Measurements from ENCODE around the gene PSMC3.
A peak's percentile ranks its signal among the peaks of the same experiment; 100 is the strongest.

Gene PSMC3

DNA sequence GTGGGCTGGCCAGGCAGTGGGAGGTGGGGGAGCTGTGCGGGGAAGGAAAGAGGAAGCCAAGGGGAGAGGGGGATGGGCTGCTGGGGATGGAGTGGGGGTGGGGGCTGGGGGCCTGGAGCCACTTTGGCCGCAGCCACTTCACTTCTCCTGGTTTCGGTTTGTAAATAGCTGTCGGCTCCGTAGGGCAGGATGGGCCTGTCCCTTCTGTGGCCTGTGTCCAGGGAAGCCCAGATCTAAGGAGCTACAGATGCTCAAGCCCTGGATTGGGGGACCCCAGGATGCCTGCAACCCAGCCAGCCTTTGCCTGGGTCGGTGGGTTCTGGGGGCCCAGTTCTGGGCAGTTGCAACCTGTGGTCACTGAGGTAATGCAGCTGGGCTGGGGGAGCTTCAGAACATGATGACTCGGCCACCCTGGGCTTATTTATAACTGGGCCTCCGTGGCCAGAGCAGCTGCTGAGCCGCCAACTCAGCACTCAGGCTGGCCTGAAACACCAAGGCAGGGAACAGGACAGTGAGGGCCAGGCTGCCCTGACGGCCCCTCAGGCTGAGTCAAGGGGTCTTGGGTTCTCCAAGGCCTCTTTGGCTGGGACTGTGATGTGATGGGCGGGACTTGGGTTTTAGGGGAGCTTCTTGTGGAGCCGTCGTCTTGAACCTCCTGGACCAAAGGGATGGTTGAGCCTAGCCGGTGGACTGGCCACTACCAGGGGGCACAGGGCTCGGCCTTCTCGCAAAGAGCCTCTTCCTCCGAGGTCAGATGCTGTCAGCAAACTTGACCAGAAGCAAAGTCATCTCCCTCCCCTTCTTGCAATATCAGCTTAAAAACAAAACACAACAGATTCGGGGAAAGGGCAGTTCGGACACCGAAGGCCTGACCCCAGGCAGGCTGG, 32.8 kb downstream of the PSMC3 start:
- TF ChIP-seq, protein P1, sequence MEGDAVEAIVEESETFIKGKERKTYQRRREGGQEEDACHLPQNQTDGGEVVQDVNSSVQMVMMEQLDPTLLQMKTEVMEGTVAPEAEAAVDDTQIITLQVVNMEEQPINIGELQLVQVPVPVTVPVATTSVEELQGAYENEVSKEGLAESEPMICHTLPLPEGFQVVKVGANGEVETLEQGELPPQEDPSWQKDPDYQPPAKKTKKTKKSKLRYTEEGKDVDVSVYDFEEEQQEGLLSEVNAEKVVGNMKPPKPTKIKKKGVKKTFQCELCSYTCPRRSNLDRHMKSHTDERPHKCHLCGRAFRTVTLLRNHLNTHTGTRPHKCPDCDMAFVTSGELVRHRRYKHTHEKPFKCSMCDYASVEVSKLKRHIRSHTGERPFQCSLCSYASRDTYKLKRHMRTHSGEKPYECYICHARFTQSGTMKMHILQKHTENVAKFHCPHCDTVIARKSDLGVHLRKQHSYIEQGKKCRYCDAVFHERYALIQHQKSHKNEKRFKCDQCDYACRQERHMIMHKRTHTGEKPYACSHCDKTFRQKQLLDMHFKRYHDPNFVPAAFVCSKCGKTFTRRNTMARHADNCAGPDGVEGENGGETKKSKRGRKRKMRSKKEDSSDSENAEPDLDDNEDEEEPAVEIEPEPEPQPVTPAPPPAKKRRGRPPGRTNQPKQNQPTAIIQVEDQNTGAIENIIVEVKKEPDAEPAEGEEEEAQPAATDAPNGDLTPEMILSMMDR (IDR thresholded peaks at IDR 0.05; ENCODE audit: extremely low read depth, insufficient read depth, missing control alignments), result no peak
- in situ Hi-C loops (cut with MboI; ENCODE audit: low pct_unique_long_range_greater_than_20kb, low sequenced_read_pairs, unreplicated experiment), result no loop called here
- peak; percentile 63 for DNase-seq (ENCODE audit: low spot score)

DNA sequence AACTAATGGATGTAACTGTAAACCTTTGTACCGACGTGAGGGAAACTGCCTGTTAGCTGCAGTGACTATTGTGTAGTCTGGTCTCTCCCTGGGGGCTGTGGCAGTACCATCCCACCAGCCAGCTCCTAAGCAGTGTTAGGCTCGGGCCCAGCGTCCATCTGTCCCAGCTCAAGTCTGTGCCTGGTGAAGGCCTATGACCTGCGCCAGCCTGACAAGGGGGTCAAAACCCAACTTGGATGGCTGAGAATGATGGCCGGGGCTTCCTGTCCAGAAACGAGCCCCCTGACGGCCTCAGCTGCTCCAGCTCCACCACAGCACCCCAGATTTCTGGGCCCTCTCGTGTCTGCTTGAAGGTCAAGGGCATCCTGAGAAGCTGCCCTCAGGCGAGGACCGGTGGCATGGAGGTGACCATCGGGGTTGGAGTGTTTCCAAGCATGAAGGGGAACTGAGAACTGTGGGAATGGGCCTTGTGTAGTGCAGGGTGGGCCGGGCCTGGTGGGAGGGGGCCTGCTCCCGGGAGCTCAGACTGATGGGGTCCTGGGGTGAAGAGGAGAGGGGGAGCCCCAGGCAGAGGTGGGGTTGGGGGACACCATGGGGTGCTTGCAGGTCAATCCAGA, 33.6 kb downstream of the PSMC3 start:
- in situ Hi-C loops (cut with MboI; ENCODE audit: low pct_unique_long_range_greater_than_20kb, low sequenced_read_pairs, unreplicated experiment), result no loop called here
- TF ChIP-seq, protein P1 (IDR thresholded peaks at IDR 0.05; ENCODE audit: extremely low read depth, insufficient read depth, missing control alignments), result no peak
- DNase-seq (ENCODE audit: low spot score), result peak; percentile 24

DNA sequence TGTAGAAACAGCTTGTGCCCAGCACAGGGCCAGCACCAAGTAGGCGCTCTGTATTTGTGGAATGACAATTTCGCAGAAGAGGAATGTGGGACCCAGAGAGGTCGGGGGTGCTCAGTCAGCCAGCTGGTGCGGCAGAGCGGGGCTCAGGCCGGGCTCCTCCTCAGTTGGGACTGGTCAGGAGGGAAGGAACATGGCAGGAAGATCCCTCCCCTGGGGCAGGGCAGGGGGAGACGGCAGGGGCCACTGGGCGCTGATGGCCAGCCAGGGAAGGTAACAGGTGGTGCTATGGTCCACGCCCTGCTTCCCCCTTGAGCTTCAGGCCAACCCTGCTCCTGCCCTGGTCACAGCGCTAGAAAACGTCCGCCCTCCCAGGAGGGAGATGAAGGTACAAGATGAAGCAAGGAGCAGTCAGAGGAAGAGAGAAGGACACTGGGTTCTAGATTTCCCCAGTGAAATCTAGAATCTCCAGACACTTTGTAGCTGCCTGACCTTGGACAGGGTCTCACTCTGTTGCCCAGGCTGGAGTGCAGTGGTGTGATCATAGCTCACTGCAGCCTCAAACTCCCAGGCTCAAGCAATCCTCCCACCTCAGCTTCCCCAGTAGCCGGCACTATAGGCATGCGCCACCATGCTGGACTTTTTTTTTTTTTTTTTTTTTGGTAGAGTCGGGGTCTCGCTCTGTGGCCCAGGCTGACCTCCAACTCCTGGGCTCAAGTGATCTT, 34.4 kb downstream of the PSMC3 start:
- DNase-seq (ENCODE audit: low spot score), result no peak
- in situ Hi-C loops (cut with MboI; ENCODE audit: low pct_unique_long_range_greater_than_20kb, low sequenced_read_pairs, unreplicated experiment), result no loop called here
- TF ChIP-seq, protein P1 (IDR thresholded peaks at IDR 0.05; ENCODE audit: extremely low read depth, insufficient read depth, missing control alignments), result no peak

DNA sequence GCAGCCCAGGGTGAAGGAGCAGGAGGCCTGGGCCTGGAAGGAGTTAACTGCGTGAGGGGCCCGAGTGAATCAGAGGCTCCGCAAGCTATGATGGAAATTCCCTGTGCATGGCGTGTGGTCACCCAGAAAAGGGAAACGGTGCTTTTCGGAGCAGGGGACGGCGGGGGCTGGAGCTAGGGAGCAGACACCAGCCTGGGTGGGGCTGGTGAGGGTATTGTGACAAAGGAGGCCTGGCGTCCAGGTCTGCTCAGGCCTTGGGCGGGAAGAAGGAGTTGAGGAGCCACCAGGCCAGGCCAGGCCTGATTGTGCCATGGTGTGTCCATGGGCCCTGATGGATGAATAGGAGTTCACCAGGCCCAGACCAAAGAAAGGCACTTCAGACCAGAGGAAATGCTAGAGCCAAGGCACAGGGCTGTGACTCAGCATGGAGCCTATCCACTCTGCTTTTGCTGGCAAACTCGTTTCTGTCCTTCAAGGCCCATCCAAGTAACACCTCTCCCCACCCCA, 35.1 kb downstream of the PSMC3 start:
- in situ Hi-C loops (cut with MboI; ENCODE audit: low pct_unique_long_range_greater_than_20kb, low sequenced_read_pairs, unreplicated experiment), result no loop called here
- TF ChIP-seq, protein P1 (IDR thresholded peaks at IDR 0.05; ENCODE audit: extremely low read depth, insufficient read depth, missing control alignments), result no peak
- DNase-seq (ENCODE audit: low spot score), result no peak

DNA sequence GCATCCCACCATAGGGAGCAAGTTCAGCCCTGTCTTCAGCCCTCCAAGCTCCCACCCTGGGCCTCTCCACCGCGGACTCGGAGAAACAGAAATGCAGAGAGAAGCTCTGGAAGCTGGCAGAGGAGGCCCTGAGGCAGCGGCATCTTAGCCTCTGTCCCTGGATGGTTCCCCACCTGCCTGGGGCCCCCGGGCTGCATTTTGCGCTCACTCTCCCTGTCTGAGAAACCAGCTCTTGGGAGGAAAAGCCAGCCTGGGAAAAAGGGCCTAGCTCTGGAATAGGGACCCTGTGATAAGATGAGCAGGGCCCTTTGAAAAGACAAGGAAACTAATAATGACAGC, 35.8 kb downstream of the PSMC3 start:
- DNase-seq (ENCODE audit: low spot score), result no peak
- TF ChIP-seq, protein P1 (IDR thresholded peaks at IDR 0.05; ENCODE audit: extremely low read depth, insufficient read depth, missing control alignments), result no peak
- in situ Hi-C loops (cut with MboI; ENCODE audit: low pct_unique_long_range_greater_than_20kb, low sequenced_read_pairs, unreplicated experiment), result no loop called here

DNA sequence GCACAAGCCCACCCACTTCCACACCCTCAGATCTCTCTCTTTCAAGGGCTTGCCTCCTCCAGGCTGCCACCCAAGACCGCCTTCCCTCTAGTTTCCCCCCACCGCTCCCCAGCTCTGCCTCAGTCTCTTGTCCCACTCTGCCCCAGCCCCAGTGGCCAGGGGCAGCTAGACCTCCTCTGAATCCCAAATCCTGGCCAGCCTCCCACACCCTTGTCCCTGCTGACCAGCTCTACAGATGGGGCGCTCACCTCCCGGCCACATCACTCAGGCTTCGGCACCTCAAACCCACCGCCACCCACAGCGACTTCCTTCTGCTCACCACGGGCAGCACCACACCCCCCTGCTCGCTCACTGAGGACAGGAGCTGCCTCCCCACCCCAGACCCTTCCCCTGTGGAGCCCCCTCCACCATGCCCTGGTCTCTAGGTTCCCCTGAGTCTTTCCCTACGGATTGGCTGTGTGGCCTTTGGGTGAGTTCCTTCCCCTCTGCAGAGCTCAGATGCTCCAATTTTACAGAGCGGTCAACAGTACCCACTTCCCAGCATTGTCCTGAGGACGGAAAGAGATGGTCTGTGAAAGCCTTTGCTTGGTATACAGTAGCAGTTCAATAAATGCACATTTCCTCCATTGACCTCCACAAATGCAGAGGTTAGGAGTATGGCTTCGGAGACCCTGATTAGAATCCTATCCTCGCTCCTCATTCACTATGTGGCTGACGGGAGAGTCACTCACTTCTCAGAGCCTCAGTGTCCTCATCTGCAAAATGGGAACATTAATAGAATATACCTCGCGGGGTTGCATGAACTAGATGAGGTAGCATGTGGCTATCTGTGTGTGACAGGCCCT, 36.4 kb downstream of the PSMC3 start:
- in situ Hi-C loops (cut with MboI; ENCODE audit: low pct_unique_long_range_greater_than_20kb, low sequenced_read_pairs, unreplicated experiment), result no loop called here
- no peak for DNase-seq (ENCODE audit: low spot score)
- TF ChIP-seq, protein P1 (IDR thresholded peaks at IDR 0.05; ENCODE audit: extremely low read depth, insufficient read depth, missing control alignments), result no peak

All from GM13977 (cell line).